ENCODE results near the gene ASGR1.

- TF ChIP-seq CTCF (IDR thresholded peaks at IDR 0.05; ENCODE audit: borderline replicate concordance, extremely low read depth, low read length, poor library complexity, severe bottlenecking): no peak
- TF ChIP-seq EZH2 (IDR thresholded peaks at IDR 0.05; ENCODE audit: borderline replicate concordance, low read depth, low read length, severe bottlenecking): no peak
These were observed 31.4 kb downstream of the ASGR1 start for GRCh38 chr17:7147772-7148171.

Data from DND-41 (cell line).